Measurements from ENCODE around the gene CEMIP. TPM values are rescaled to one million over a fixed set of nuclear protein-coding genes. Genes with fewer than 3 reads are reported as not detected.

Gene CEMIP
- total and polyA plus RNA-seq, 2 of the 8 experiments (the other 6 are each of a cell fraction or from before 2014, with no cell fraction given) = 0.11 to 0.60 TPM

DNA sequence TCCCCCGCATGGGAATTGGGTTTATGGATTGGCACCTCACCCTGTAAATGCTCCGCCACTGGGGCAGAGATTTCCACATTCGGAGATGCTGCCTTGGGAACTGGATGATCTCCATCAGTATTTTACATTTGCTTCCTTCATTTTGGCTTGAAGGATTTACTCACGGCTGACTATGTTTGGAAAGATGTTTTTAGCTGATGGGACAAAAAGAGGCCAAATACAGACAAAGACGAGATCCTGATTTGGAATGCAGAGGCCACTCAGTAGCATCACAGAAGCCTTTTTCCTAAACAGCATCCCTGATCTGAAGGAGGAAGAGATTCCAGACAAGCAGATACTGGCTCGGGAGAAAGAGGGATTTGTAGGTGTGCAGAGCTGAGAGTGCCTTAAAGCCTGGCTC, 133.5 kb downstream of the CEMIP start:
- no peak overlapping the region for H3K27ac ChIP-seq (ENCODE audit: low read depth, low read length)
- H4K8ac ChIP-seq (ENCODE audit: extremely low read depth, insufficient read depth, low read length) = no peak overlapping the region
- no peaks in the 10 kb centered on the region for H3K79me2 ChIP-seq (ENCODE audit: control insufficient read depth in 1 of 2, insufficient read depth in 2 of 2, low read length in 2 of 2)
- no peaks in the 10 kb centered on the region for H3K23me2 ChIP-seq (ENCODE audit: low read depth, low read length)
- no peak overlapping the region for H2AFZ ChIP-seq (ENCODE audit: low read length)
- H2BK15ac ChIP-seq (ENCODE audit: low read length) = peak overlapping the region; percentile 37; the same call in 1 of the 2 replicates
- WGBS, 2 experiments (ENCODE audit: extremely low coverage in 1 of 2, insufficient coverage in 1 of 2, insufficient read length in 1 of 2, insufficient replicate concordance in 2 of 2, low coverage in 1 of 2, low lambda C conversion rate in 2 of 2, missing lambda C conversion rate in 1 of 2) = 87% methylated on average over 6 of the region's 6 CpGs; no CpG with 5 or more reads in 1 of the 2 experiments
- DNase-seq (ENCODE audit: low read depth in 1 of 2, low spot score in 2 of 2) = no peak
- peaks cover 0 to 2% (median 0%) of the 10 kb centered on the region in 4 experiments; a peak in 2 of 7 replicates for H3K27me3 ChIP-seq (replicated peaks in 1 of 4; ENCODE audit: control insufficient read depth in 3 of 4, extremely low read depth in 1 of 4, insufficient read depth in 3 of 4, low read length in 3 of 4)
- no peak overlapping the region for H2BK12ac ChIP-seq (ENCODE audit: low read depth, low read length)
- H2AK5ac ChIP-seq (ENCODE audit: low read depth, low read length) = no peak overlapping the region
- H3K18ac ChIP-seq (ENCODE audit: extremely low read depth, low read length) = no peak overlapping the region
- H3K4me1 ChIP-seq (replicated peaks in 1 of 4; ENCODE audit: control insufficient read depth in 3 of 4, insufficient read depth in 4 of 4, low read length in 3 of 4) = peaks cover 0 to 3% (median 3%) of the 10 kb centered on the region in 4 experiments; a peak in 4 of 7 replicates
- H3K56ac ChIP-seq (replicated peaks; ENCODE audit: insufficient read length, low read depth, low read length) = no peak overlapping the region
- POLR2A ChIA-PET (ENCODE audit: partially characterized antibody) = interaction anchor here (0.6 kb wide), 1 partner anchor 146 kb away, joined by 3 read pairs; no protein-coding TSS in a partner anchor
- H3K36me3 ChIP-seq (ENCODE audit: control insufficient read depth in 2 of 4, insufficient read depth in 4 of 4, low read length in 3 of 4) = no peaks in the 10 kb centered on the region
- H2BK20ac ChIP-seq (ENCODE audit: low read length) = no peak overlapping the region
- CTCF ChIA-PET (ENCODE audit: partially characterized antibody) = interaction anchor here (0.6 to 3.1 kb wide), 19 partner anchors 7 to 276 kb away, joined by 3 to 25 read pairs (median 4); partner anchors contain the start of gene CEMIP
- H4K5ac ChIP-seq (ENCODE audit: insufficient read length, low read depth, low read length) = no peak overlapping the region
- no peaks in the 10 kb centered on the region for H3K9me3 ChIP-seq (ENCODE audit: insufficient read depth in 2 of 2, low read depth in 1 of 2, low read length in 1 of 2)
- FAIRE-seq = no peak
- H3K4me3 ChIP-seq (ENCODE audit: extremely low read depth in 1 of 4, insufficient read depth in 2 of 4, low read depth in 3 of 4, low read length in 4 of 4) = no peak overlapping the region
- no peak overlapping the region for H3K4ac ChIP-seq (replicated peaks; ENCODE audit: insufficient read length, low read depth, low read length)
- no peak overlapping the region; a peak in 1 of 7 replicates for H3K9ac ChIP-seq (replicated peaks in 1 of 4; ENCODE audit: extremely low read depth in 1 of 4, low read depth in 3 of 4, low read length in 3 of 4)
- TF ChIP-seq TCF12 (IDR thresholded peaks at IDR 0.05; ENCODE audit: low read depth, low read length) (no peak), GABPA (IDR thresholded peaks at IDR 0.05; ENCODE audit: borderline replicate concordance, insufficient read depth, low read length) (no peak), POLR2A (IDR thresholded peaks at IDR 0.05; ENCODE audit: control extremely low read depth in 1 of 2, low read depth in 2 of 2, low read length in 2 of 2) (no peak), RAD21 (IDR thresholded peaks at IDR 0.05 in 1 of 2, conservative IDR thresholded peaks at IDR 0.05 in 1 of 2; ENCODE audit: low read depth in 2 of 2, low read length in 2 of 2) (no peak), RNF2 (IDR thresholded peaks at IDR 0.05; ENCODE audit: borderline replicate concordance, low read depth, low read length, missing control alignments, poor library complexity, severe bottlenecking) (no peak), CHD2 (IDR thresholded peaks at IDR 0.05; ENCODE audit: low read length) (no peak), CHD1 (IDR thresholded peaks at IDR 0.05; ENCODE audit: low read depth, low read length) (no peak)
- TF ChIP-seq, protein P1, sequence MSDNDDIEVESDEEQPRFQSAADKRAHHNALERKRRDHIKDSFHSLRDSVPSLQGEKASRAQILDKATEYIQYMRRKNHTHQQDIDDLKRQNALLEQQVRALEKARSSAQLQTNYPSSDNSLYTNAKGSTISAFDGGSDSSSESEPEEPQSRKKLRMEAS (IDR thresholded peaks at IDR 0.05) = no peak
- H4K91ac ChIP-seq (replicated peaks; ENCODE audit: insufficient read length, low read length) = no peak overlapping the region
- no peak overlapping the region for H2BK5ac ChIP-seq (ENCODE audit: low read depth, low read length)
- H3K23ac ChIP-seq (ENCODE audit: insufficient read length) = no peak overlapping the region
- no peaks in the 10 kb centered on the region for H4K20me1 ChIP-seq (replicated peaks in 1 of 2; ENCODE audit: control insufficient read depth in 1 of 2, insufficient read depth in 2 of 2, low read length in 2 of 2)
- no peak overlapping the region for H3K4me2 ChIP-seq (ENCODE audit: insufficient read depth in 1 of 2, low read depth in 2 of 2, low read length in 2 of 2)
- H2BK120ac ChIP-seq (replicated peaks; ENCODE audit: low read depth, low read length) = no peak overlapping the region
- H3K14ac ChIP-seq (ENCODE audit: insufficient read length) = no peak overlapping the region
- H3K79me1 ChIP-seq (ENCODE audit: low read depth, low read length) = no peaks in the 10 kb centered on the region
